Large intestine (tissue), 3 donors: ENCODE data around the gene DFFB. TPM values are rescaled to one million over a fixed set of nuclear protein-coding genes. Genes with fewer than 3 reads are reported as not detected.

Source experiments
- DNase-seq, 2 donors: peaks; one replicate each; pipeline versions ENCODE4 v3.0.0 to v3.0.0-alpha.2; 2013
- H3K27ac ChIP-seq: one replicate; pipeline ENCODE4 v1.5.1; 2013; ENCODE audit warnings: low read length
- H3K27me3 ChIP-seq: 2 replicates; pipeline ENCODE4 v1.6.1; 2013; ENCODE audit warnings: low read length; ENCODE audit not compliant: control insufficient read depth, insufficient read depth
- H3K36me3 ChIP-seq: 2 replicates; pipeline ENCODE4 v1.6.1; 2013; ENCODE audit warnings: low read length; ENCODE audit not compliant: control insufficient read depth, insufficient read depth
- H3K4me1 ChIP-seq: one replicate; pipeline ENCODE4 v1.6.1; 2013; ENCODE audit warnings: low read length; ENCODE audit not compliant: control insufficient read depth, insufficient read depth
- H3K4me3 ChIP-seq: one replicate; pipeline ENCODE4 v1.5.1; 2013; ENCODE audit warnings: low read length
- H3K9me3 ChIP-seq: one replicate; pipeline ENCODE4 v1.6.1; 2013; ENCODE audit warnings: mild to moderate bottlenecking, low read depth, low read length, moderate library complexity; ENCODE audit not compliant: control insufficient read depth
- WGBS: methylation state at CpG from one replicate; pipeline ENCODE4 v1.1.5; 2013; ENCODE audit warnings: low lambda C conversion rate; ENCODE audit not compliant: insufficient coverage; 5-methylcytosine and 5-hydroxymethylcytosine counted together
- polyA plus RNA-seq: library from polyadenylated mRNA; unstranded; fragments of 120-200 nt; gene quantifications from one replicate; pipeline ENCODE4 v1.2.1, GENCODE V29; 2013

Gene DFFB
- polyA plus RNA-seq, 1 donor = 10.6 TPM

- Histone ChIP-seq H3K4me1 (no peaks in the 10 kb centered on the region), H3K9me3 (no peaks in the 10 kb centered on the region), H3K4me3 (no peak overlapping the region), H3K27me3 (no peaks in the 10 kb centered on the region), H3K36me3 (peaks cover 79% of the 10 kb centered on the region), H3K27ac (no peak overlapping the region)
- no peak for DNase-seq
- no CpG with 5 or more reads among the region's 14 CpGs for WGBS
Observed at GRCh38 chr1:3827813-3828307, 29.4 kb upstream of the DFFB start.

GRCh38 chr1:3828391-3828790, 28.9 kb upstream of the DFFB start:
- H3K27me3 ChIP-seq = no peaks in the 10 kb centered on the region
- H3K36me3 ChIP-seq = peaks cover 77% of the 10 kb centered on the region
- H3K9me3 ChIP-seq = no peaks in the 10 kb centered on the region
- no peak for DNase-seq
- H3K4me3 ChIP-seq = no peak overlapping the region
- H3K27ac ChIP-seq = no peak overlapping the region
- 93% methylated on average over 2 of the region's 8 CpGs for WGBS
- no peaks in the 10 kb centered on the region for H3K4me1 ChIP-seq

GRCh38 chr1:3831689-3832088, 25.6 kb upstream of the DFFB start:
- Histone ChIP-seq H3K4me3 (no peak overlapping the region), H3K27ac (no peak overlapping the region), H3K36me3 (peaks cover 74% of the 10 kb centered on the region), H3K4me1 (no peaks in the 10 kb centered on the region), H3K9me3 (no peaks in the 10 kb centered on the region), H3K27me3 (no peaks in the 10 kb centered on the region)
- DNase-seq = no peak
- WGBS = no CpG with 5 or more reads among the region's 6 CpGs

GRCh38 chr1:3834701-3835100, 22.6 kb upstream of the DFFB start:
- H3K4me1 ChIP-seq = no peaks in the 10 kb centered on the region
- H3K27ac ChIP-seq = no peak overlapping the region
- WGBS = no CpG with 5 or more reads among the region's 10 CpGs
- H3K36me3 ChIP-seq = peaks cover 79% of the 10 kb centered on the region
- H3K4me3 ChIP-seq = no peak overlapping the region
- no peak for DNase-seq
- H3K9me3 ChIP-seq = no peaks in the 10 kb centered on the region
- H3K27me3 ChIP-seq = no peaks in the 10 kb centered on the region

- Histone ChIP-seq H3K4me3 (no peak overlapping the region), H3K27me3 (no peaks in the 10 kb centered on the region), H3K36me3 (peaks cover 71% of the 10 kb centered on the region), H3K27ac (no peak overlapping the region), H3K9me3 (no peaks in the 10 kb centered on the region), H3K4me1 (no peaks in the 10 kb centered on the region)
- WGBS = no CpG with 5 or more reads among the region's 11 CpGs
- DNase-seq = no peak
Observed at GRCh38 chr1:3836421-3836820, 20.9 kb upstream of the DFFB start.

GRCh38 chr1:3837200-3837599, 20.1 kb upstream of the DFFB start:
- H3K4me3 ChIP-seq = no peak overlapping the region
- WGBS = 100% methylated on average over 1 of the region's 6 CpGs
- H3K27ac ChIP-seq = no peak overlapping the region
- no peaks in the 10 kb centered on the region for H3K4me1 ChIP-seq
- no peaks in the 10 kb centered on the region for H3K27me3 ChIP-seq
- H3K9me3 ChIP-seq = no peaks in the 10 kb centered on the region
- peaks cover 71% of the 10 kb centered on the region for H3K36me3 ChIP-seq
- no peak for DNase-seq

- Histone ChIP-seq H3K4me1 (no peaks in the 10 kb centered on the region), H3K27me3 (no peaks in the 10 kb centered on the region), H3K9me3 (no peaks in the 10 kb centered on the region), H3K36me3 (peaks cover 69% of the 10 kb centered on the region), H3K27ac (no peak overlapping the region), H3K4me3 (no peak overlapping the region)
- no CpG with 5 or more reads among the region's 1 CpG for WGBS
- DNase-seq = no peak
Observed at GRCh38 chr1:3837685-3838084, 19.6 kb upstream of the DFFB start.

GRCh38 chr1:3838788-3839187, 18.5 kb upstream of the DFFB start:
- WGBS = no CpG with 5 or more reads among the region's 11 CpGs
- no peaks in the 10 kb centered on the region for H3K27me3 ChIP-seq
- DNase-seq = no peak
- no peak overlapping the region for H3K4me3 ChIP-seq
- no peak overlapping the region for H3K27ac ChIP-seq
- no peaks in the 10 kb centered on the region for H3K4me1 ChIP-seq
- H3K36me3 ChIP-seq = peaks cover 69% of the 10 kb centered on the region
- no peaks in the 10 kb centered on the region for H3K9me3 ChIP-seq

- Histone ChIP-seq H3K4me1 (peaks cover 3% of the 10 kb centered on the region), H3K9me3 (no peaks in the 10 kb centered on the region), H3K36me3 (peaks cover 59% of the 10 kb centered on the region), H3K27ac (no peak overlapping the region), H3K27me3 (no peaks in the 10 kb centered on the region), H3K4me3 (no peak overlapping the region)
- no CpG with 5 or more reads among the region's 7 CpGs for WGBS
- no peak for DNase-seq
Observed at GRCh38 chr1:3841491-3841890, 15.8 kb upstream of the DFFB start.

- Histone ChIP-seq H3K27me3 (no peaks in the 10 kb centered on the region), H3K4me3 (no peak overlapping the region), H3K9me3 (no peaks in the 10 kb centered on the region), H3K27ac (no peak overlapping the region), H3K4me1 (peaks cover 3% of the 10 kb centered on the region), H3K36me3 (peaks cover 49% of the 10 kb centered on the region)
- DNase-seq = no peak
- WGBS = no CpG with 5 or more reads among the region's 9 CpGs
Observed at GRCh38 chr1:3842912-3843311, 14.4 kb upstream of the DFFB start.

- no CpG with 5 or more reads among the region's 3 CpGs for WGBS
- DNase-seq = peak; percentile 63
- Histone ChIP-seq H3K36me3 (peaks cover 48% of the 10 kb centered on the region), H3K4me1 (peaks cover 3% of the 10 kb centered on the region), H3K27me3 (no peaks in the 10 kb centered on the region), H3K27ac (no peak overlapping the region), H3K4me3 (no peak overlapping the region), H3K9me3 (no peaks in the 10 kb centered on the region)
Observed at GRCh38 chr1:3846541-3846940, 10.7 kb upstream of the DFFB start.
